H9 (cell line): Measurements from ENCODE around the gene RTN1. TPM values are rescaled to one million over a fixed set of nuclear protein-coding genes. Genes with fewer than 3 reads are reported as not detected.

Experiments used
- DNase-seq: peaks from one replicate; pipeline ENCODE4 v3.0.0-alpha.2; 2017
- H2AFZ ChIP-seq: one replicate; pipeline ENCODE4 v1.6.1; 2013; ENCODE audit warnings: mild to moderate bottlenecking, low read length, control low read depth, moderate library complexity
- H2AK5ac ChIP-seq: 2 replicates; pipeline ENCODE4 v1.6.1; 2013; ENCODE audit warnings: low read length, control low read depth, mixed read lengths; ENCODE audit not compliant: insufficient read length
- H2BK120ac ChIP-seq: one replicate; pipeline ENCODE4 v1.6.1; 2013; ENCODE audit warnings: low read depth, mild to moderate bottlenecking, low read length, control low read depth, inconsistent platforms; ENCODE audit not compliant: poor library complexity, severe bottlenecking
- H2BK12ac ChIP-seq: 2 replicates; pipeline ENCODE4 v1.6.1; 2013; ENCODE audit warnings: low read length, control low read depth, mixed read lengths, low read depth; ENCODE audit not compliant: insufficient read length
- H2BK15ac ChIP-seq: 2 replicates; pipeline ENCODE4 v1.6.1; 2013; ENCODE audit warnings: low read depth, low read length, control low read depth
- H2BK20ac ChIP-seq: one replicate; pipeline ENCODE4 v1.6.1; 2013; ENCODE audit warnings: low read depth, mild to moderate bottlenecking, low read length, control low read depth, inconsistent platforms; ENCODE audit not compliant: poor library complexity, severe bottlenecking
- H2BK5ac ChIP-seq: 2 replicates; pipeline ENCODE4 v1.6.1; 2013; ENCODE audit warnings: low read length, control low read depth, mixed read lengths; ENCODE audit not compliant: insufficient read length
- H3K14ac ChIP-seq: 2 replicates; pipeline ENCODE4 v1.6.1; 2013; ENCODE audit warnings: low read length, control low read depth; ENCODE audit not compliant: insufficient read depth
- H3K18ac ChIP-seq: 2 replicates; pipeline ENCODE4 v1.6.1; 2013; ENCODE audit warnings: low read depth, mild to moderate bottlenecking, mixed read lengths, low read length, control low read depth; ENCODE audit not compliant: insufficient read length
- H3K23ac ChIP-seq: 2 replicates; pipeline ENCODE4 v1.6.1; 2013; ENCODE audit warnings: low read length, control low read depth, mixed read lengths, low read depth; ENCODE audit not compliant: insufficient read length
- H3K23me2 ChIP-seq: 2 replicates; pipeline ENCODE4 v1.6.1; 2013; ENCODE audit warnings: low read depth, mild to moderate bottlenecking, mixed read lengths, low read length, control low read depth; ENCODE audit not compliant: insufficient read length, poor library complexity, severe bottlenecking
- H3K27ac ChIP-seq: 2 replicates; pipeline ENCODE4 v1.5.1; 2013; ENCODE audit warnings: low read length, control low read depth, mixed read lengths, low read depth; ENCODE audit not compliant: insufficient read length
- H3K27me3 ChIP-seq: 2 replicates; pipeline ENCODE4 v1.6.1; 2013; ENCODE audit warnings: low read length, control low read depth, inconsistent platforms; ENCODE audit not compliant: insufficient read depth
- H3K4ac ChIP-seq: 2 replicates; pipeline ENCODE4 v1.6.1; 2013; ENCODE audit warnings: low read depth, mild to moderate bottlenecking, control low read depth, inconsistent platforms, low read length, moderate library complexity
- H3K4me1 ChIP-seq: 2 replicates; pipeline ENCODE4 v1.6.1; 2013; ENCODE audit warnings: low read length, control low read depth, inconsistent platforms; ENCODE audit not compliant: insufficient read depth
- H3K4me2 ChIP-seq: 2 replicates; pipeline ENCODE4 v1.6.1; 2013; ENCODE audit warnings: low read length, control low read depth, mixed read lengths; ENCODE audit not compliant: insufficient read length, insufficient read depth
- H3K56ac ChIP-seq: 2 replicates; pipeline ENCODE4 v1.6.1; 2013; ENCODE audit warnings: low read depth, mild to moderate bottlenecking, mixed read lengths, low read length, control low read depth; ENCODE audit not compliant: insufficient read length
- H3K79me1 ChIP-seq: 2 replicates; pipeline ENCODE4 v1.6.1; 2013; ENCODE audit warnings: low read depth, mild to moderate bottlenecking, moderate library complexity, low read length, control low read depth, inconsistent platforms; ENCODE audit not compliant: insufficient read depth, poor library complexity, severe bottlenecking
- H3K79me2 ChIP-seq: 2 replicates; pipeline ENCODE4 v1.6.1; 2013; ENCODE audit warnings: low read length, control low read depth, inconsistent platforms; ENCODE audit not compliant: insufficient read depth
- H3K9ac ChIP-seq: 2 replicates; pipeline ENCODE4 v1.6.1; 2013; ENCODE audit warnings: low read length, control low read depth, mixed read lengths; ENCODE audit not compliant: insufficient read length; ENCODE audit errors: extremely low read depth
- H3K9me3 ChIP-seq: one replicate; pipeline ENCODE4 v1.6.1; 2013; ENCODE audit warnings: low read depth, low read length, inconsistent platforms; ENCODE audit not compliant: control insufficient read depth
- H3T11ph ChIP-seq: one replicate; pipeline ENCODE4 v1.6.1; 2013; ENCODE audit warnings: mild to moderate bottlenecking, low read length, control low read depth, inconsistent platforms
- H4K20me1 ChIP-seq: one replicate; pipeline ENCODE4 v1.6.1; 2013; ENCODE audit not compliant: control insufficient read depth, insufficient read length, insufficient read depth
- H4K5ac ChIP-seq: 2 replicates; pipeline ENCODE4 v1.6.1; 2013; ENCODE audit warnings: low read depth, mild to moderate bottlenecking, mixed read lengths, low read length, control low read depth; ENCODE audit not compliant: insufficient read length
- H4K8ac ChIP-seq: replicated peaks from 2 replicates; pipeline ENCODE4 v1.6.1; 2013; ENCODE audit warnings: low read length, control low read depth, mixed read lengths, low read depth; ENCODE audit not compliant: insufficient read length
- H4K91ac ChIP-seq: 2 replicates; pipeline ENCODE4 v1.6.1; 2013; ENCODE audit warnings: low read depth, mild to moderate bottlenecking, moderate library complexity, mixed read lengths, low read length, control low read depth; ENCODE audit not compliant: insufficient read length
- H3K27ac Mint-ChIP-seq, 3 experiments: 2 replicates in 2 of 3; 3 replicates in 1 of 3; pipeline ENCODE4 v1.8.0; 2020 to 2021; ENCODE audit warnings: mixed read lengths in 3 of 3, mild to moderate bottlenecking in 1 of 3, moderate library complexity in 1 of 3
- H3K27me3 Mint-ChIP-seq: 2 replicates; pipeline ENCODE4 v1.8.0; 2021; ENCODE audit warnings: low read depth, mild to moderate bottlenecking, moderate library complexity, mixed read lengths
- H3K36me3 Mint-ChIP-seq, 3 experiments: 2 replicates in 2 of 3; 3 replicates in 1 of 3; pipeline ENCODE4 v1.8.0; 2020 to 2021; ENCODE audit warnings: low read depth in 3 of 3, mixed read lengths in 3 of 3; ENCODE audit not compliant: insufficient read depth in 1 of 3
- H3K4me1 Mint-ChIP-seq, 2 experiments: 2 replicates each; pipeline ENCODE4 v1.8.0; 2020; ENCODE audit warnings: mixed read lengths in 2 of 2
- H3K4me3 Mint-ChIP-seq, 2 experiments: 2 replicates in 1 of 2; 3 replicates in 1 of 2; pipeline ENCODE4 v1.8.0; 2020 to 2021; ENCODE audit warnings: mild to moderate bottlenecking in 2 of 2, mixed read lengths in 2 of 2, moderate library complexity in 1 of 2
- H3K9me3 Mint-ChIP-seq, 2 experiments: 2 replicates in 1 of 2; 3 replicates in 1 of 2; pipeline ENCODE4 v1.8.0; 2020; ENCODE audit warnings: mild to moderate bottlenecking in 2 of 2, mixed read lengths in 2 of 2, moderate library complexity in 1 of 2
- whole genome bisulfite sequencing: extraction: QIAGEN DNeasy Blood & Tissue Kit; methylation state at CpG from one replicate; pipeline ENCODE4 v1.1.7; 2013; ENCODE audit warnings: missing lambda C conversion rate, low lambda C conversion rate, mixed read lengths; ENCODE audit not compliant: insufficient read length; ENCODE audit errors: extremely low coverage; 5-methylcytosine and 5-hydroxymethylcytosine counted together
- total RNA-seq: library from RNA; stranded (reverse); gene quantifications from 2 replicates; pipeline ENCODE4 v1.2.1, GENCODE V29; 2021
- TF ChIP-seq, protein P1 (sequence below): fragments of 200-600 bp; sonication (generic); conservative IDR thresholded peaks from 3 replicates; pipeline ENCODE4 v1.8.0; 2021; ENCODE audit warnings: antibody characterized with exemption, mild to moderate bottlenecking

The RTN1 gene
- total RNA-seq, 1 experiment from 2014 or later, result 1.8 TPM

DNA sequence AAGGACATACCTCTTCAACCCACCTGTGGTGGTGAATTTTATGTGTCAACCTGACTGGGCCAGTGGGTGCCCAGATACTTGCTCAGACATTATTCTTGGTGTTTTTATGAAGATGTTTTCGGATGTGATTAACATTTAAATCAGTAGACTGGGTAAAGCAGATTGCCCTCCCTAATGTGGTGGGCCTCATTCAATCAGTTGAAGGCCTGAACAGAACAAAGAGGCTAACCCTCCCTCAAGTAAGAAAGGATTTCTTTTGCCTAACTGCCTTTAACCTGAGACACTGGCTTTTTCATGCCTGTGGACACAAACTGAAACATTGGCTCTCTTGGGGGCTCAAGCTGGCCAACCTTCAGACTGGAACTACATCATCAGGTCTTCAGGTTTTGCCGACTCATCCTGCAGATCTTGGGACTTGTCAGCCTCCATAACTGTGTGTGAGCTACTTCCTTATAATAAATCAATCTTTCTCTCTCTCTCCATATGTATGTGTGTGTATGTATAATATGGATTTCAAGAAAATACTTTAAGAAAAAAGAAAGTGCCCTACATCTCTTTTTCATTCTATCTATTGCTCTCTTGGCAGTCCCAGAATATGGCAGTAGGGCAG lies 39.4 kb downstream of the RTN1 start:
- Mint-ChIP-seq H3K9me3 (no peaks in the 10 kb centered on the region), H3K4me3 (no peak overlapping the region), H3K27me3 (no peaks in the 10 kb centered on the region; the same call in 1 of the 2 replicates), H3K36me3 (no peaks in the 10 kb centered on the region), H3K4me1 (peaks cover 18 to 21% of the 10 kb centered on the region in 2 experiments), H3K27ac (no peak overlapping the region)
- H3K9ac ChIP-seq, result no peak overlapping the region
- H3K14ac ChIP-seq, result no peak overlapping the region
- H2BK5ac ChIP-seq, result no peak overlapping the region
- H4K91ac ChIP-seq, result no peak overlapping the region
- H2AK5ac ChIP-seq, result no peak overlapping the region
- no peaks in the 10 kb centered on the region for H3K4me1 ChIP-seq
- TF ChIP-seq, protein P1, sequence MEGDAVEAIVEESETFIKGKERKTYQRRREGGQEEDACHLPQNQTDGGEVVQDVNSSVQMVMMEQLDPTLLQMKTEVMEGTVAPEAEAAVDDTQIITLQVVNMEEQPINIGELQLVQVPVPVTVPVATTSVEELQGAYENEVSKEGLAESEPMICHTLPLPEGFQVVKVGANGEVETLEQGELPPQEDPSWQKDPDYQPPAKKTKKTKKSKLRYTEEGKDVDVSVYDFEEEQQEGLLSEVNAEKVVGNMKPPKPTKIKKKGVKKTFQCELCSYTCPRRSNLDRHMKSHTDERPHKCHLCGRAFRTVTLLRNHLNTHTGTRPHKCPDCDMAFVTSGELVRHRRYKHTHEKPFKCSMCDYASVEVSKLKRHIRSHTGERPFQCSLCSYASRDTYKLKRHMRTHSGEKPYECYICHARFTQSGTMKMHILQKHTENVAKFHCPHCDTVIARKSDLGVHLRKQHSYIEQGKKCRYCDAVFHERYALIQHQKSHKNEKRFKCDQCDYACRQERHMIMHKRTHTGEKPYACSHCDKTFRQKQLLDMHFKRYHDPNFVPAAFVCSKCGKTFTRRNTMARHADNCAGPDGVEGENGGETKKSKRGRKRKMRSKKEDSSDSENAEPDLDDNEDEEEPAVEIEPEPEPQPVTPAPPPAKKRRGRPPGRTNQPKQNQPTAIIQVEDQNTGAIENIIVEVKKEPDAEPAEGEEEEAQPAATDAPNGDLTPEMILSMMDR, result no peak
- H3K4me2 ChIP-seq, result no peak overlapping the region
- no peak overlapping the region for H4K8ac ChIP-seq
- H3K9me3 ChIP-seq, result no peaks in the 10 kb centered on the region
- no peaks in the 10 kb centered on the region for H3K23me2 ChIP-seq
- H3K23ac ChIP-seq, result no peak overlapping the region
- H3K18ac ChIP-seq, result no peak overlapping the region
- no peak overlapping the region for H2AFZ ChIP-seq
- H3K27me3 ChIP-seq, result no peaks in the 10 kb centered on the region
- no peak overlapping the region for H3K27ac ChIP-seq
- H4K5ac ChIP-seq, result no peak overlapping the region
- DNase-seq, result no peak
- no peak overlapping the region for H2BK15ac ChIP-seq
- H2BK20ac ChIP-seq, result no peak overlapping the region
- no peak overlapping the region for H3K4ac ChIP-seq
- H4K20me1 ChIP-seq, result no peaks in the 10 kb centered on the region
- no peak overlapping the region for H2BK12ac ChIP-seq
- H3K56ac ChIP-seq, result no peak overlapping the region
- H3K79me2 ChIP-seq, result no peaks in the 10 kb centered on the region
- H3K79me1 ChIP-seq, result no peaks in the 10 kb centered on the region
- no peak overlapping the region for H2BK120ac ChIP-seq
- WGBS, result no CpG with 5 or more reads among the region's 2 CpGs
- H3T11ph ChIP-seq, result no peak overlapping the region
